H1 (cell line): ENCODE measurements around the gene GNG11.

Experiments used
- BCL11A ChIP-seq, 2 experiments: IDR thresholded peaks; one replicate each; pipeline ENCODE4 v1.6.1; 2011; ENCODE audit warnings: low read depth in 2 of 2, low read length in 2 of 2, mild to moderate bottlenecking in 2 of 2
- CBX5 ChIP-seq: fragments of 300-800, 300-1000 bp; sonication (generic); IDR thresholded peaks from 2 replicates; pipeline ENCODE4 v1.7.1; 2016; ENCODE audit warnings: antibody characterized with exemption, low read length, low read depth
- CREB1 ChIP-seq: IDR thresholded peaks from 2 replicates; pipeline ENCODE4 v1.6.1; 2012; ENCODE audit warnings: inconsistent platforms
- CTCF ChIP-seq, 3 experiments: IDR thresholded peaks; 1 replicate in 2 of 3; 2 replicates in 1 of 3; pipeline versions ENCODE4 v1.5.1 to v1.6.1; 2011; ENCODE audit warnings: low read length in 3 of 3, mild to moderate bottlenecking in 3 of 3, inconsistent platforms in 2 of 3, low read depth in 1 of 3, moderate library complexity in 1 of 3; ENCODE audit not compliant: insufficient read depth in 1 of 3; ENCODE audit errors: control extremely low read depth in 1 of 3
- EZH2 ChIP-seq: fragments of 200-600 bp; sonication (generic); IDR thresholded peaks from 2 replicates; pipeline ENCODE4 v1.7.1; 2012; ENCODE audit warnings: low read depth, mild to moderate bottlenecking, moderate library complexity, low read length, inconsistent platforms; ENCODE audit not compliant: severe bottlenecking
- HDAC6 ChIP-seq: IDR thresholded peaks from one replicate; pipeline ENCODE4 v1.7.1; 2012; ENCODE audit warnings: low read depth, mild to moderate bottlenecking, inconsistent platforms, low read length, moderate library complexity
- NRF1 ChIP-seq: IDR thresholded peaks from 2 replicates; pipeline ENCODE4 v1.6.1; 2011; ENCODE audit warnings: mild to moderate bottlenecking, low read depth, low read length, improper control_type of control experiment
- POLR2A ChIP-seq, 2 experiments: IDR thresholded peaks; 1 replicate in 1 of 2; 2 replicates in 1 of 2; pipeline ENCODE4 v1.6.1; 2011; ENCODE audit warnings: low read depth in 2 of 2, low read length in 2 of 2, mild to moderate bottlenecking in 2 of 2; ENCODE audit errors: control extremely low read depth in 1 of 2
- RAD21 ChIP-seq, 2 experiments: IDR thresholded peaks in 1 of 2; conservative IDR thresholded peaks in 1 of 2; 2 replicates each; pipeline ENCODE4 v1.6.1; 2011; ENCODE audit warnings: low read depth in 2 of 2, low read length in 2 of 2, improper control_type of control experiment in 1 of 2, inconsistent platforms in 1 of 2, mild to moderate bottlenecking in 1 of 2, moderate library complexity in 1 of 2
- SIN3A ChIP-seq, 2 experiments: IDR thresholded peaks in 1 of 2; conservative IDR thresholded peaks in 1 of 2; 2 replicates each; pipeline ENCODE4 v1.6.1; 2011 to 2012; ENCODE audit warnings: low read length in 2 of 2, improper control_type of control experiment in 1 of 2, low read depth in 1 of 2, mild to moderate bottlenecking in 1 of 2
- SP4 ChIP-seq: IDR thresholded peaks from 2 replicates; pipeline ENCODE4 v1.6.1; 2012; ENCODE audit warnings: low read length, inconsistent platforms
- TAF1 ChIP-seq: IDR thresholded peaks from 2 replicates; pipeline ENCODE4 v1.6.1; 2011; ENCODE audit warnings: mild to moderate bottlenecking, low read depth, low read length
- ZNF274 ChIP-seq: IDR thresholded peaks from 2 replicates; pipeline ENCODE4 v1.7.0; 2012; ENCODE audit warnings: low read length, borderline replicate concordance; ENCODE audit errors: extremely low read depth

GRCh38 chr7:93949423-93949822 lies 27.9 kb downstream of the GNG11 start:
- TF ChIP-seq CTCF (IDR thresholded peaks at IDR 0.05; ENCODE audit: control extremely low read depth in 1 of 3, insufficient read depth in 1 of 3, low read depth in 1 of 3, low read length in 3 of 3), result no peak
- no peak for TF ChIP-seq CBX5
- no peak for TF ChIP-seq POLR2A (IDR thresholded peaks at IDR 0.05; ENCODE audit: control extremely low read depth in 1 of 2, low read depth in 2 of 2, low read length in 2 of 2)
- TF ChIP-seq TAF1, result no peak
- TF ChIP-seq SIN3A (conservative IDR thresholded peaks at IDR 0.05 in 1 of 2, IDR thresholded peaks at IDR 0.05 in 1 of 2; ENCODE audit: low read depth in 1 of 2, low read length in 2 of 2), result no peak
- no peak for TF ChIP-seq ZNF274
- no peak for TF ChIP-seq SP4
- TF ChIP-seq RAD21 (IDR thresholded peaks at IDR 0.05 in 1 of 2, conservative IDR thresholded peaks at IDR 0.05 in 1 of 2; ENCODE audit: low read depth in 2 of 2, low read length in 2 of 2), result no peak
- no peak for TF ChIP-seq CREB1
- TF ChIP-seq HDAC6, result no peak
- no peak for TF ChIP-seq BCL11A (IDR thresholded peaks at IDR 0.05; ENCODE audit: low read depth in 2 of 2, low read length in 2 of 2)
- TF ChIP-seq NRF1, result no peak
- TF ChIP-seq EZH2, result no peak
